Naive B cell (primary cell): ENCODE measurements around the gene EEFSEC. TPM values are rescaled to one million over a fixed set of nuclear protein-coding genes. Genes with fewer than 3 reads are reported as not detected.

Experiments
- ATAC-seq, 2 donors: fragments of 150-1000 bp; cut with Tn5 transposase; 2 replicates each; pipeline ENCODE4 v1.10.0; 2021; ENCODE audit warnings: low read depth in 2 of 2, mild to moderate bottlenecking in 2 of 2, moderate library complexity in 2 of 2
- DNase-seq: peaks from one replicate; pipeline ENCODE4 v3.0.0; 2022
- H3K27ac Mint-ChIP-seq, 6 donors: one replicate each; pipeline ENCODE4 v1.8.0; 2020 to 2022; ENCODE audit warnings: mild to moderate bottlenecking in 6 of 6, mixed read lengths in 6 of 6, moderate library complexity in 5 of 6, inconsistent platforms in 2 of 6
- H3K27me3 Mint-ChIP-seq, 3 donors: one replicate each; pipeline ENCODE4 v1.8.0; 2021 to 2022; ENCODE audit warnings: mixed read lengths in 3 of 3, mild to moderate bottlenecking in 1 of 3
- H3K36me3 Mint-ChIP-seq, 2 donors: one replicate each; pipeline ENCODE4 v1.8.0; 2020 to 2022; ENCODE audit warnings: mixed read lengths in 2 of 2, inconsistent platforms in 1 of 2, mild to moderate bottlenecking in 1 of 2
- H3K4me1 Mint-ChIP-seq, 3 donors: one replicate each; pipeline ENCODE4 v1.8.0; 2020 to 2022; ENCODE audit warnings: mixed read lengths in 3 of 3, inconsistent platforms in 1 of 3, mild to moderate bottlenecking in 1 of 3, moderate library complexity in 1 of 3
- H3K4me3 Mint-ChIP-seq, 8 donors: one replicate each; pipeline ENCODE4 v1.8.0; 2020 to 2022; ENCODE audit warnings: mild to moderate bottlenecking in 8 of 8, mixed read lengths in 8 of 8, moderate library complexity in 8 of 8, inconsistent platforms in 2 of 8
- H3K9me3 Mint-ChIP-seq, 7 donors: one replicate each; pipeline ENCODE4 v1.8.0; 2020 to 2022; ENCODE audit warnings: mixed read lengths in 7 of 7, mild to moderate bottlenecking in 5 of 7, inconsistent platforms in 2 of 7, moderate library complexity in 1 of 7
- polyA plus RNA-seq, 6 donors: library from polyadenylated mRNA; unstranded; fragments of 300-500 nt; fragmentation: Illumina TruSeq; gene quantifications; one replicate each; pipeline ENCODE4 v1.2.3, GENCODE V29; 2021; ENCODE audit warnings: low read depth in 6 of 6

EEFSEC gene
- polyA plus RNA-seq, 6 donors from 2014 or later, result 8.5 to 24.0 (median 20.1) TPM

DNA sequence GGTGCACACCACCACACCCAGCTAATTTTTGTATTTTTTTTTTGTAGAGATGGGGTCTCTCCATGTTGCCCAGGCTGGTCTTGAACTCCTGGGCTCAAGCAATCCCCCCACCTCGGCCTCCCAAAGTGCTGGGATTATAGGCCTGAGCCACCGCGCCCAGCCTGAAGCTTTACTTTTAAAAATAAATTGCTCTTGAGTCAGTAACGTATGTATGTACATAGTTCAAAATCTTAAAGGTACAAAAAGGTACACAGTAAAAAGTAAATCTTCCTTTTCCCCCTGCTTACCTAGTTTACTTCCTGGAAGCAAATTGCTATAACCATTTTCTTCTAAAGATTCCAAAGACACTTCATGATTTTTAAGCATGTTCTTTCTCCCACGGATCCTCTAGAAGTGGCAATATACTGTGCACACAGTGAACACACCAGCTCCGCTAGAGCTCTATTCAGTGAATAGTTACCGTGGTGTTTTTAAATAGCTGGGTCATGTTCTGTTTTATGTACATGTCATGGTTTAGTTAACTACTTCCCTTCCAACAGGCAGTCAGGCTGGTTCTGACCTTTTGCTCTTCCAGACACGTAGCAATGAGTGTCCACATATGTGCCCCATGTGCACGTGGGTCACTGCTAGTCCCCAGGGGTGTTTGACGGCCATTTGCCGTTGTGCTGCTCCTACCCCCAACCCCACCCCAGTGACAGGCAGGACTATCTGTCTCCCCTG is 82.1 kb downstream of the EEFSEC start:
- ATAC-seq (no peak), DNase-seq (no peak)
- no peaks in the 10 kb centered on the region for H3K9me3 Mint-ChIP-seq
- H3K27ac Mint-ChIP-seq, result peak overlapping the region in 2 of 6 donors; percentile 21 to 78
- no peaks in the 10 kb centered on the region for H3K27me3 Mint-ChIP-seq
- peaks cover 21 to 25% (median 24%) of the 10 kb centered on the region in 3 donors for H3K4me1 Mint-ChIP-seq
- no peak overlapping the region for H3K4me3 Mint-ChIP-seq
- H3K36me3 Mint-ChIP-seq, result no peaks in the 10 kb centered on the region

DNA sequence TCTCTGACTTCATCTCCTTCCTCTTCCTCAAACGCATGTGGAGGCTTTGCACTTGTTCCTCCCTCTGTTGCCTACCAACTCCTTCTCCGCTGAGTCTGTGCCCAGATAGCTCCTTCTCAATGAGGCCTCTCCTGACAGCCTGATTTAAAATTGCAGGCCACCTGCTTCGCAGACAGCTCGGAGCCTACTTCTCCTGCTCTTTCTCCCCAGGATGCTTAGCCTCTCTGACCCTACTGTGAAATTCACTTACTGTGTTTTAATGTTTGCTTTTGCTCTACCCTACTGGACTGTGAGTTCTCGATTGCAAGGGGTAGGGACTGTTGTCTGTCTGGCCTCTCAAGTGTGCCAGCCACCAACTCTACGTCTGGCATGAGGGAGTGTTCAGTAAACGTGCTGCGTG is 83.4 kb downstream of the EEFSEC start:
- Mint-ChIP-seq H3K4me1 (peaks cover 22 to 28% (median 24%) of the 10 kb centered on the region in 3 donors), H3K9me3 (no peaks in the 10 kb centered on the region), H3K27me3 (no peaks in the 10 kb centered on the region), H3K4me3 (no peak overlapping the region), H3K27ac (peak overlapping the region in 3 of 6 donors; percentile 31 to 89 (median 83)), H3K36me3 (no peaks in the 10 kb centered on the region)
- no peak for DNase-seq
- no peak for ATAC-seq

DNA sequence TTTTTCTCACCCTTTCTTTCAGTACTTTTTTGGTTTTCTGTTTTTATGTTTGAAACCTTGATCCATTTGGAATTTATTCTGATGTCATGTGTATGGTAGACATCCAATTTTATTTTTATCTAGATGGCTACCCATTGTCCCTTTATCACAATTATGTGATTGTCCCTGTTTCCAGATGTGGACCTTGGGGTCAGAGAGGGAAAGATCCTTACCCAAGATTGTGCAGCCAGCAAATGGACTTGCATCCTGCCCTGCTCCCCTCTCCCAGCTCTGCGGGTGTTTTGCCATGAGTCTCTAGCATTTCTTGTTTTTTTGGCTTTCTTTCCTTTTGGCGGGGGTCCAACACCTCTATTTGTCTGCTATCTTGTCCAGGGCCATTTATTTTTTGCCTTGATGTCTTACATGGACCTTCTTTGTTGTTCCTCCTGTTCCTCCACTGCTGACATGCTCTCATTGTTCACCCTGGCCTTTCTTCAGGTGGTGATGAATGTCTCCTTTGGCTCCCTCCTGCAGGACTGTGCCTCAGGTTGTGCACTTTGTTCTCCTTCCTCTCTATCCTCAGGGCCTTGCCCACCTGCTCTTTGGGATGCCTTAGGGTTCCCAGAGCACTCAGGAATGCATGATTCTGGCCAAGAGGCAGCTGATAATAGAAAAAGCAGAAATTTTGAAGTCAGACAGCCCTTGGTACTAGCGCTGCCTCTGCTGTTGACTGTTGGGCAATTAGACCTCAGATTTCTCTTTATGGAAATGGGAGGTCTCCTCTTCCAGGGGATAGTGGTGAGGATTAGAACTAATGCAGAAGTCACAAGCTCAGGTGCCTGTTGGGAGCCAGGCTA is 84.3 kb downstream of the EEFSEC start:
- no peak for ATAC-seq
- no peak for DNase-seq
- H3K4me1 Mint-ChIP-seq, result peaks cover 22 to 28% (median 24%) of the 10 kb centered on the region in 3 donors
- no peaks in the 10 kb centered on the region for H3K36me3 Mint-ChIP-seq
- H3K4me3 Mint-ChIP-seq, result no peak overlapping the region
- H3K27ac Mint-ChIP-seq, result peak overlapping the region in 1 of 6 donors; percentile 15
- H3K9me3 Mint-ChIP-seq, result no peaks in the 10 kb centered on the region
- H3K27me3 Mint-ChIP-seq, result no peaks in the 10 kb centered on the region

DNA sequence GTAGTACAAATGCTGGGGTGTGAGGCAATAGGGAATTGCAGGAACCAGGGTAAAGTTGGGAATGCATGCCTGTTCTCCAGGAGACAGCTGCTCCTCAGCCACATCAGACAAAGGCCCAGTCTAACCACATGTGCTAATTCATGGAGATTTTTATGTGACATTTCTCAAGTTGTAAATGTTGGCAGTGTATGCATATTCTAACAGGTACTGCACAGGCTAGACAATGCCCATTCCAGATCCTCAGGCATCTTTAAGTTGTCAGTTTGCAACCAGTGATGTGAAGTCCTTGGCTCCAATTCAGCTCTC is 84.9 kb downstream of the EEFSEC start:
- Mint-ChIP-seq H3K36me3 (no peaks in the 10 kb centered on the region), H3K9me3 (no peaks in the 10 kb centered on the region), H3K4me1 (peaks cover 24 to 33% (median 25%) of the 10 kb centered on the region in 3 donors), H3K27me3 (no peaks in the 10 kb centered on the region), H3K4me3 (no peak overlapping the region), H3K27ac (peak overlapping the region in 1 of 6 donors; percentile 15)
- DNase-seq (no peak), ATAC-seq (no peak)

DNA sequence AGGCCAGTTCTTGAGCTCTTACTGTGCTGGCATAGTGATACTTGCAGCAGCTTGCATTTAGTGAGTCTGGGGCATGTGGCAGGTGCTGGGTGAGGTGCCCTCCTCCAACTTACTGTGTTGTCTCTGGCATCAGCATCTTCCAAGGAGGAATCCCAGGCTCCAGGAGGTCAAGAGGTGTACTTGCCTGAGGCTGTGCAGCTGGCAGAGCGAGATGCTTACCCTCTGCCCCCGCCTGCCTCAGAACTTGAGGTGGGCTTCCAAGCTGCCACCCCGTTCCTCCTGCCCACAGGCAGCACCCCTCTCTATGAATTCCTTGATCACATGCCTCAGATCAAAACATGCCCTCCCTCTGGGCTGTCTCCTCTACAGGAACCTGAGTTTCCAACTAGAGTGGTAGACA is 86.0 kb downstream of the EEFSEC start:
- H3K27ac Mint-ChIP-seq, result peak overlapping the region in 1 of 6 donors; percentile 52
- H3K4me3 Mint-ChIP-seq, result no peak overlapping the region
- H3K4me1 Mint-ChIP-seq, result peaks cover 24 to 33% (median 28%) of the 10 kb centered on the region in 3 donors

DNA sequence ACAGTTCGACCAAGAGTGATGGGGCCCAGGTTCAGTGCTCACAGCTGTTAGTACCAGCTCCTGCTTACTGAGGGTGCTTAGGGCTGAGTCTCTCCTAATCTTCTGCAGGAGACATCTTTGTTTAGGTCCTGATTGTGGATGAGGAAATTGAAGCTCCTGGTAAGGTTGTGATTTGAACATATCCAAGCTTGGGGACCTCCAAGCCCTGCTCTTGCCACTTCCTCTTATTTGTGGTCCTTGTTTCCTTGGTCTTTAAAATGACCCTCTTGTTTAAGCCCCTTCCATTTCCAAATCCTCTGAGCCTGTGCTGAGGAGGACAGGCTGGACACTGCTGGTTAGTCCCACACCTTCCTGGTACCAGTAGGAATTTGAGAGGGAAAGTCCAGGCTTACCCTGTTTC is 87.0 kb downstream of the EEFSEC start:
- Mint-ChIP-seq H3K27ac (no peak overlapping the region), H3K9me3 (no peaks in the 10 kb centered on the region), H3K36me3 (peaks cover 0 to 4% of the 10 kb centered on the region in 2 donors), H3K4me1 (peaks cover 22 to 33% (median 28%) of the 10 kb centered on the region in 3 donors), H3K27me3 (no peaks in the 10 kb centered on the region), H3K4me3 (no peak overlapping the region)
- ATAC-seq (no peak), DNase-seq (no peak)

More for the DNA sequence above, 86.0 kb downstream of the EEFSEC start:
- DNase-seq, result no peak
- Mint-ChIP-seq H3K9me3 (no peaks in the 10 kb centered on the region), H3K36me3 (no peaks in the 10 kb centered on the region), H3K27me3 (no peaks in the 10 kb centered on the region)
- no peak for ATAC-seq

DNA sequence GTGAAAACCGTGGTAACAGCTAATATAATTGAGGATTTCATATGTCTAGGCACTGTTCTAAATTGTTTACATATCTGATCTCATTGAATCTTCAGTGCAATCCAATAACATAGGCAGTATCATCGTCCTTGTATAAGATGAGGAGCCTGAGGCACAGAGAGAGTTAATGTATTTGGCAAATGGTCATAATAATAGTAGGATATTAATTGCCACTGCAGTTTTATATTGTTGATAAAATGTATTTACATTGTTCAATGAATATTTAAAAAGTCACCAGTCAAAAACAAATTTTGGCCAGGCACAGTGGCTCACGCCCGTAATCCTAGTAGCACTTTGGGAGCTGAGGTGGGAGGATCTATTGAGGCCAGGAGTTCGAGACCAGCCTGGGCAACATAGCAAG is 88.5 kb downstream of the EEFSEC start:
- Mint-ChIP-seq H3K27ac (no peak overlapping the region), H3K4me3 (no peak overlapping the region), H3K9me3 (no peaks in the 10 kb centered on the region), H3K27me3 (no peaks in the 10 kb centered on the region), H3K36me3 (peaks cover 9 to 11% of the 10 kb centered on the region in 2 donors), H3K4me1 (peaks cover 16 to 26% (median 18%) of the 10 kb centered on the region in 3 donors)
- ATAC-seq (no peak), DNase-seq (no peak)

DNA sequence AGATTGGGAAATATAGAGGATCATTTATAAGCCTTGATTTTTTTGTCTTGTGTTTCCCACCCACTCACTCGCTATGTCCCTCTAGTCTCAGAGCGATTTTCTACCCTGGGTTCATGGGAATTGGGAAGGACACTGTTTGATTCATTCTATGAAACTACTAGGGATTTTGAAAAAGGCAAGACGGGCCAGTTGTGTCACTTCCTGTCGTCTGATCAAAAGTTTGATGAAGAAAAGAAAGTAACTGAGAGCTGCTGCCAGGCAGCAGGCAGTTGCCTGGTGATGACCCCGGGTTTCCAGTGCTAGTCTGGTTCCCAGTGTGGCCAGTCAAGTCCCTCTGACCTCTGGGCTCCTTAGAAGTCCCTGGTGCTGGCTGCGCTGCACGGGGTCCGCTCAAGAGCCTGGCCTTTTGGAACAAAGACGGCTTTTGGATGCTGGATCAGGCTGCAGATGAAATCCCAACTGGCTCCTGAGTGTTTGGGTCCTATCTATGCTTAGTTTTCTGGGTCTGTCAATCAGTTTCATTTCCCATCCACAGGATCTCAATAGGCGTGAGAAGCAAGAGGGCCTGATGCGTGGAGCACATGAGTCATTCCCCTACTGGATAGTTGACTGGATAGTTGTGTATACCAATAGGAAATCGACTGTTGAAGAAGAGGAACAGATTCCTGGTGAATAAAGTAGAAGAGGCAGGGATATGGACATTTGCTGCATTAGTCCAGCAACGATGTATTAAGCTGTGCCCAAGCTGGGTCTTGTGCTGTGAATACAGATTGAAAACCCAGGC is 89.7 kb downstream of the EEFSEC start:
- Mint-ChIP-seq H3K9me3 (no peaks in the 10 kb centered on the region), H3K4me3 (no peak overlapping the region), H3K36me3 (peaks cover 22 to 23% of the 10 kb centered on the region in 2 donors), H3K27ac (no peak overlapping the region), H3K27me3 (no peaks in the 10 kb centered on the region), H3K4me1 (peaks cover 11 to 21% (median 12%) of the 10 kb centered on the region in 3 donors)
- DNase-seq, result no peak
- ATAC-seq, result no peak

DNA sequence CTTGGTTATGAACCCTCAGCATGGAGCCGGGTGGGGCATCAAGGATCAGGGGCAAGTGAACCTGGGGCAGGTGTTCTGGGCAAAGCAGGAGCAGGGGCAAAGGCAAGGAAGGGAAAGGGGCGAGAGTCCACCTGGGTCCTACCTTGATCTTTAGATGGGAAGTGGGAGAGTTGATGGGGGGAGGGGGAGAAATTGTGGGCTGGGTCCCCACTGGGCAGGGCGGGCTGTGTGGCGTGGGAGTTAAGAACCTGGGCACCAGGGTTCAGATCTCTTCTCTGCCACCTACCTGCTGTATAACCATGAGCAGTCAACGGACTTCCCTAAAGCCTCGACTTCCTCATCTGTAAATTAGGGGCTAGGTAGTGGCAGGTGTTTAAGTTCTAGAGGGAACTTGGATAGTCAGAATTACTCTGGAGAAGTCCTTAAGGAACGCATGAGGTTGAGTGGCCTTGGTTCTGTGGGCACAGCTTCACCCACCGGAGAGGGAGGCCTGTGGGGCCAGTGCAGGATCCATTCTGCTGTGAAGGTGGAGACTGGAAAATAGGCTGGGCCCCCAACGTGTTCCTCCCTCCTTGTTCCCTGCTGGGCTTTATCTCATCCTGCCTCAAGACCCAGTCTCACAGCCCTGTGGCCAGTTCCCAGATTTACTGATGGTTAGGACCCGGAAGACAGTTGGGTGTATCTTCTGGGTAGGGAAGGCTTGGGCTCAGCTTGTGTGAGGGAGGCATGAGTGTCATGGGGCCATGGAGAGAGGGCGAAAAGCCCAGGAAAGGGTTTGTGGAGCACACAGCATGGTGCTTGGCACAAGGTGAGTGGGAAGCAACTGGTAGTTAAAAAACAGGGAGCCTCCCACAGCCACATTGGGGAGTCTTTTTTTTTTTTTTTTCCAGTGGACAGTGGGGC is 90.6 kb downstream of the EEFSEC start:
- H3K27ac Mint-ChIP-seq, result peak overlapping the region in 2 of 6 donors; percentile 24 to 71
- no peaks in the 10 kb centered on the region for H3K9me3 Mint-ChIP-seq
- H3K4me3 Mint-ChIP-seq, result no peak overlapping the region
- H3K36me3 Mint-ChIP-seq, result peaks cover 26 to 29% of the 10 kb centered on the region in 2 donors
- no peaks in the 10 kb centered on the region for H3K27me3 Mint-ChIP-seq
- DNase-seq, result no peak
- no peak for ATAC-seq
- H3K4me1 Mint-ChIP-seq, result peaks cover 10 to 21% (median 11%) of the 10 kb centered on the region in 3 donors

DNA sequence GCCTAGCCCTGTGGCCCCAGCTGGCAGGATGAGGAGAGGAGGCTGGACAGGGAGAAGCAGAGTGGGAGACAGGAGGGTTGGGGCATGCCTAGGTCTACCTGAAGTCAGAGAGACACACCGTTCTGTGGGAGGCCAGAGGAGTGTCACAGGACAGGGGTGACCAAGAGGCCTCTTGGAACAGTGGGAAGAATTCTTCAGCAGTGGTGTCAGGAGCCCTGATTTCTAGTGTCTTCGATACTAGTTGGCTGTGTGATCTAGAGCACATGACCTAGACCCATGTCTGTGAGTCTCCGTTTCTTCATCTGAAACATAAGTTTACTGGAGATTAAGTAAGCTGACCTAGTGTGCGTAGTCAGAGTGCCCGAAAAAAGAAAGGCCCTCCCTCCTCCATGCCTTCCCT is 92.2 kb downstream of the EEFSEC start:
- ATAC-seq (no peak), DNase-seq (no peak)
- H3K9me3 Mint-ChIP-seq, result peaks cover 0 to 2% (median 0%) of the 10 kb centered on the region in 7 donors
- H3K36me3 Mint-ChIP-seq, result peaks cover 39 to 40% of the 10 kb centered on the region in 2 donors
- H3K27me3 Mint-ChIP-seq, result no peaks in the 10 kb centered on the region
- peak overlapping the region in 1 of 6 donors; percentile 87 for H3K27ac Mint-ChIP-seq
- H3K4me1 Mint-ChIP-seq, result peaks cover 8 to 18% (median 10%) of the 10 kb centered on the region in 3 donors
- no peak overlapping the region for H3K4me3 Mint-ChIP-seq

DNA sequence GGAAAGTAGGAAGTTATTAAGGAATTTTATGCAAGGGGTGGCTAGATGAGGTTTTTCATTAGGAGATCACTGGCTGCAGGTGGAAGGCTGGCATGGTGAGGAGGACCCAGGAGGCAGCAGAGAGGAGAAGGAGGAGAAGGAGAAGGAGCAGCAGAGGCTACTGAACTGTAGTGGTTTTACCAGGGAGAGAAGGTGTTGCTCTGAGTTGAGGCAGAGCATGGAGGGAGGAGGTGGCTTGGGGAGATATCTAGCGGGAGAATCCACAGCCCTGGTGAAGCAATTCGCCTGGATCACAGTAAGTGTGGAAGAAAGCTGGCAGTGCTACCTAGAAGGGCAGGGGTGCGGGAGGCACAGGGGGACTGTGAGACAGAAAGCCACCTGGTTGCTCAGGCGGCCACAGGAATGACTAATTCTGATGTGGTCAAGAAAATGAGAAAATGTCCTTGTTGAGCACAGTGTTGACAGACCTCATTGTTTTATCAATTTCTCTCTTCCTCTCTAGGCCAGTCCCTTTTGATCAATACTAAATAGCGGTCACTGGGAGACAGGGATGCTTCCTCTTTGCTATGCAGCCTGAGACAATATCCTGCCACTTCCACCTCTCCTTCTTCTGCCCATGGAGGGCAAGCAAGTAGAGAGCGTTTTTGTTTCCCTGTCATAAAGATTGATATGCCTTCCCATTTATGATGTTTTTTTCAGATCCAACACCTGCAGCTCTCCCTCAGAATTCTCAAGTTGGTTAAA is 94.6 kb downstream of the EEFSEC start:
- Mint-ChIP-seq H3K9me3 (peaks cover 0 to 7% (median 1%) of the 10 kb centered on the region in 7 donors), H3K4me1 (peaks cover 5 to 14% (median 10%) of the 10 kb centered on the region in 3 donors), H3K36me3 (peaks cover 47 to 56% of the 10 kb centered on the region in 2 donors), H3K4me3 (no peak overlapping the region), H3K27me3 (no peaks in the 10 kb centered on the region), H3K27ac (peak overlapping the region in 3 of 6 donors; percentile 25 to 78 (median 35))
- DNase-seq (no peak), ATAC-seq (no peak)

DNA sequence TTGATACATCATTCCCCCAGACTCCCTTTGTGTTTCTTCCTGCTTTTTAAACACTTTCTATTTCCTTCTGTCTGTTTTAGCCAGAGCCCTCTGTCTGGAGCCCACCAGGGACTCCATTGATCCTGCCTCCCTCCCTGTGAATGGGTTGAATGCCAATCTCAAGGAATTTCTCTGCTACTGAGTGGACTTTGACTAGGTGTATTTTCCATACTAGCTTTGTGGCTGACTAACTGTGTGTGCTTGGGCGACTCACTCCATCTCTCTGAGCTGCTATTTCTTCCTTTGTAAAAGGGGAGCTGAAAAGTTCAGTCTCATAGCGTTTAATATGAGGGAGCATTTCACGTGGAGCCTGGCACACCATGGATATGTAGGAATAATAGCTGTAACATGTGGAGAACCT is 98.8 kb downstream of the EEFSEC start:
- Mint-ChIP-seq H3K4me1 (peaks cover 11 to 32% (median 21%) of the 10 kb centered on the region in 3 donors), H3K27me3 (no peaks in the 10 kb centered on the region), H3K27ac (peak overlapping the region in 1 of 6 donors; percentile 44), H3K36me3 (peaks cover 51 to 57% of the 10 kb centered on the region in 2 donors), H3K4me3 (no peak overlapping the region), H3K9me3 (peaks cover 0 to 7% (median 1%) of the 10 kb centered on the region in 7 donors)
- no peak for ATAC-seq
- DNase-seq, result no peak
